Esophagus squamous epithelium (tissue), 4 donors: ENCODE measurements around the gene B4GALNT2.

ENCODE experiments used
- CTCF ChIP-seq, 6 experiments: fragments of 450-650 bp in 4 of 6; fragments of 200-600 bp in 2 of 6; sonication (generic) in 2 of 6; IDR thresholded peaks; one replicate each; pipeline ENCODE4 v1.5.1; 2016 to 2019; ENCODE audit warnings: antibody characterized with exemption in 6 of 6, mild to moderate bottlenecking in 4 of 6, moderate library complexity in 4 of 6
- POLR2A ChIP-seq, 4 donors: fragments of 450-650 bp; IDR thresholded peaks; one replicate each; pipeline ENCODE4 v1.6.1; 2017; ENCODE audit warnings: antibody characterized with exemption in 4 of 4, mild to moderate bottlenecking in 4 of 4, moderate library complexity in 3 of 4

DNA sequence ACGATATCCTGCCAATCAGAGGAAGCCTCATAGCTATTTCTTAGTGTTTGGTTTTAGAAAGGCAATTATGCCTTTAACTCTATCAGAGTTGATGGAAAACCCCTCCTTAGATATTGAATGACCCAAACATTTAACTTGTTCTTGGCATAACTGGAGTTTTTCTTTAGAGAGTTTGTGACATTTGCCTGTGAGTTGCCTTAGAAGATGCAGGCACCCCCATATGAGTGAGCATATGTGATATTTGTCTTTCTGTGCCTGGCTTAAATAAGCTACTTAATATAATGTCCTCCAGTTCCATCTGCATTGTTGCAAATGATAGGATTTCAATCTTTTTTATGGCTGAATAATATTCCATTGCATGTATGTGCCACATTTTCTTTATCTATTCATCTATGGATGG is 19.6 kb upstream of the B4GALNT2 start:
- TF ChIP-seq CTCF (IDR thresholded peaks at IDR 0.05): no peak
- TF ChIP-seq POLR2A (IDR thresholded peaks at IDR 0.05): no peak
